PFSK-1 (cell line): ENCODE data around the gene XRCC4.

ENCODE experiments used
- FOXP2 ChIP-seq: optimal IDR thresholded peaks from 2 replicates; pipeline ENCODE3; 2011; ENCODE audit warnings: borderline replicate concordance, control low read depth, inconsistent platforms; ENCODE audit not compliant: insufficient read depth; ENCODE audit errors: extremely low read length, extremely low read depth
- POLR2AphosphoS5 ChIP-seq: IDR thresholded peaks from 2 replicates; pipeline ENCODE4 v1.6.1; 2012; ENCODE audit warnings: low read depth, mild to moderate bottlenecking, control low read depth, low read length, moderate library complexity
- SIN3A ChIP-seq: IDR thresholded peaks from 2 replicates; pipeline ENCODE4 v1.6.1; 2012; ENCODE audit warnings: mild to moderate bottlenecking, low read length, moderate library complexity, borderline replicate concordance; ENCODE audit not compliant: insufficient read depth
- TAF1 ChIP-seq: IDR thresholded peaks from 2 replicates; pipeline ENCODE4 v1.6.1; 2012; ENCODE audit warnings: low read length, control low read depth, borderline replicate concordance; ENCODE audit not compliant: insufficient read depth
- TF ChIP-seq, protein P1 (sequence below), 2 experiments: IDR thresholded peaks; 2 replicates each; pipeline versions ENCODE4 v1.6.1 to v1.8.0; 2011 to 2012; ENCODE audit warnings: low read depth in 2 of 2, low read length in 2 of 2, control low read depth in 1 of 2, inconsistent platforms in 1 of 2, mild to moderate bottlenecking in 1 of 2, moderate library complexity in 1 of 2; ENCODE audit not compliant: insufficient read depth in 1 of 2

The XRCC4 gene

DNA sequence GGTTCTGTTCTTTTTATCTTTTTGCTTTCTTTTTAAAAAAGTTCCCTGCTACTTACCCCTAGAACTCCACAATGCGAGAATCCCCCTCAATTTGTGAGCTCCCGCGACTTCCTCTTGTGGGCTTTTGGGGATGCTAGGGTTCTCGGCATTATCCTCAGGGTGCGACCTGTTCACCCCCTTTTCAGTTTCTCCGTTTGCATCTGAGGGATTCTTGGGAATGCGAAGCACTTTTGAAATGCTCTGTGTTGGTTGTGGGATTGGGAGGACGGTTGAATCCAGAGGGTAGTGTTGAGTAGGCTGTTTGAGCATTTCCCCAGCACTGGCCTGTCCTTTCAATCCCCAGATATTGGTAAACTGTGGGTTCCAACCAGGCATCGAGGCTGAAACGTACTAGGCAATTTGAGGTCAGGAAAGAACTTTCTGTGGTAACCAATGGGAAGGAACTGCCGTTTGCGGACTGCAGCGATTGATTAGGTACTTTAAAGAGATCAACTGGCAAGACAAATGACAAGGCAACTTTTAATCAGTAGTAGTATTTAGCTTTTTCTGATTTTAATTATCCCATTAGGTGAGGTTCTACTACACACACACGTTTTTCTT, 415 bp downstream of the XRCC4 start:
- TF ChIP-seq FOXP2 (no peak), POLR2AphosphoS5 (no peak), SIN3A (no peak), TAF1 (no peak)
- TF ChIP-seq, protein P1, sequence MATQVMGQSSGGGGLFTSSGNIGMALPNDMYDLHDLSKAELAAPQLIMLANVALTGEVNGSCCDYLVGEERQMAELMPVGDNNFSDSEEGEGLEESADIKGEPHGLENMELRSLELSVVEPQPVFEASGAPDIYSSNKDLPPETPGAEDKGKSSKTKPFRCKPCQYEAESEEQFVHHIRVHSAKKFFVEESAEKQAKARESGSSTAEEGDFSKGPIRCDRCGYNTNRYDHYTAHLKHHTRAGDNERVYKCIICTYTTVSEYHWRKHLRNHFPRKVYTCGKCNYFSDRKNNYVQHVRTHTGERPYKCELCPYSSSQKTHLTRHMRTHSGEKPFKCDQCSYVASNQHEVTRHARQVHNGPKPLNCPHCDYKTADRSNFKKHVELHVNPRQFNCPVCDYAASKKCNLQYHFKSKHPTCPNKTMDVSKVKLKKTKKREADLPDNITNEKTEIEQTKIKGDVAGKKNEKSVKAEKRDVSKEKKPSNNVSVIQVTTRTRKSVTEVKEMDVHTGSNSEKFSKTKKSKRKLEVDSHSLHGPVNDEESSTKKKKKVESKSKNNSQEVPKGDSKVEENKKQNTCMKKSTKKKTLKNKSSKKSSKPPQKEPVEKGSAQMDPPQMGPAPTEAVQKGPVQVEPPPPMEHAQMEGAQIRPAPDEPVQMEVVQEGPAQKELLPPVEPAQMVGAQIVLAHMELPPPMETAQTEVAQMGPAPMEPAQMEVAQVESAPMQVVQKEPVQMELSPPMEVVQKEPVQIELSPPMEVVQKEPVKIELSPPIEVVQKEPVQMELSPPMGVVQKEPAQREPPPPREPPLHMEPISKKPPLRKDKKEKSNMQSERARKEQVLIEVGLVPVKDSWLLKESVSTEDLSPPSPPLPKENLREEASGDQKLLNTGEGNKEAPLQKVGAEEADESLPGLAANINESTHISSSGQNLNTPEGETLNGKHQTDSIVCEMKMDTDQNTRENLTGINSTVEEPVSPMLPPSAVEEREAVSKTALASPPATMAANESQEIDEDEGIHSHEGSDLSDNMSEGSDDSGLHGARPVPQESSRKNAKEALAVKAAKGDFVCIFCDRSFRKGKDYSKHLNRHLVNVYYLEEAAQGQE (IDR thresholded peaks at IDR 0.05; ENCODE audit: insufficient read depth in 1 of 2, low read depth in 2 of 2, low read length in 2 of 2): no peak

DNA sequence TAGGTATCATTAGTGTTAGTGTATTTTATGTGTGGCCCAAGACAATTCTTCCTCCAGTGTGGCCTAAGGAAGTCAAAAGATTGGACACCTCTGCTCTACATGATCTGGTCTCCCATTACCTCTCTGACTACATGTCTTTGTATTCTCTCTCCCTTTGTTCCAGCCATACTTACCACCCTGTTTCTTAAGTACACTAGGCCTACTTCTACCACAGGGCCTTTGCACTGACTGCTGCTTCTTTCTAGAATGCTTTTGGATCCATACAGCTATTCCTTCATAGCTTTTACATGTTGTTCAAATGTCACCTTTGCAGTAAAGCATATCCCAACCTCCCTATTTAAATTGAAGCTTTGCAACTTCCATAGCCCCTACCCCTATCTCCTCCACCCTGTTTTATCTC, 5.4 kb downstream of the XRCC4 start:
- TF ChIP-seq SIN3A (no peak), FOXP2 (no peak), TAF1 (no peak), POLR2AphosphoS5 (no peak)
- TF ChIP-seq, protein P1 (IDR thresholded peaks at IDR 0.05; ENCODE audit: insufficient read depth in 1 of 2, low read depth in 2 of 2, low read length in 2 of 2): no peak

DNA sequence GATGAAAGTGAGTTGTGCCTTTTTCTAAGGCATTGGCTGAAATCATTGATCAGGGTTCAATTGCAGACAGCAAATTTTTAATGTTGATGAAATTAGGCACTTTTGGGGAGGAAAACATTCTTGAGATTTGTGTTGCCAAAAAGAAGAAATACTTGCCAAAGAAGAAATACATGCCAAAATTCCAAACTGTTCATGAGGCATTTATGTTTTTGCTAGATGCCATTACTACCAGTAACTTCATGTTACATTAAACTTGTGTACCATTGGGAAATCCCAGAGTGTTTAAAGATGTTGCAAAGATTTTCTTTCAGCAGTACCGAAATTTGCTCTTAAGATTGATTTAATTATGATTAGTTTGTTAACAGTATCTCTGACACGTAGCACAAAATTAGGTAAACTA, 7.0 kb downstream of the XRCC4 start:
- no peak for TF ChIP-seq SIN3A
- TF ChIP-seq, protein P1 (IDR thresholded peaks at IDR 0.05; ENCODE audit: insufficient read depth in 1 of 2, low read depth in 2 of 2, low read length in 2 of 2): no peak
- no peak for TF ChIP-seq TAF1
- TF ChIP-seq POLR2AphosphoS5: no peak
- TF ChIP-seq FOXP2: no peak

DNA sequence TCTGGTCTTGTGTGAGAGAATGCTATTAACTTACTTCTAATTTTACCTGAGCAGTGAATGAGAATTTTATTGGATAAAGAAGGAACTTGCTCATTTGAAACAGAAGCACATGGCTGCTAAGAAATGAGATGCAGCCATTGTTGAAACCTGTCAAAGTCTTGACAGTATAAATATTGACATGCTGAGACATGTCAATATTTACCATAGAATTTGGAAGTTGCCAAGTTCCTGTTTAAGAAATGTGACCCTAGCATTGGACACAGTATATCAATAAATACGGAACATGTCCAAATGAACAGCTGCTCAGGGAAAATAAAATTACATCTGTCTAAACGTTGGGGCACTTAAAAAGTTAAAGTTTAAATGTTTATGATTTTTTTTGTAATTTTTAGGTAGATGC, 7.8 kb downstream of the XRCC4 start:
- TF ChIP-seq TAF1: no peak
- no peak for TF ChIP-seq FOXP2
- no peak for TF ChIP-seq POLR2AphosphoS5

DNA sequence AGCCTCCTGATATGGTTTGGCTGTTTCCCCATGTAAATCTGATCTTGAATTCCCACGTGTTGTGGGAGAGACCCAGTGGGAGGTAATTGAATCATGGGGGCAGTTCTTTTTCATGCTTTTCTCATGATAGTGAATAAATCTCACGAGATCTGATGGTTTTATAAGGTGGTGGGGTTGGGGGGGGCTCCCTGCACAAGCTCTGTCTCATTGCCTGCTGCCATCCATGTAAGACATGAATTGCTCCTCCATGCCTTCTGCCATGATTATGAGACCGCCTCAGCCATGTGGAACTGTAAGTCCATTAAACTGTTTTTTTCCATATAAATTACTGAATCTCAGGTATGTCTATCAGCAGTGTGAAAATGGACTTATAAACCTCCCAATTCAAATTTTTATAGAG, 12.8 kb downstream of the XRCC4 start:
- no peak for TF ChIP-seq SIN3A
- TF ChIP-seq, protein P1 (IDR thresholded peaks at IDR 0.05; ENCODE audit: insufficient read depth in 1 of 2, low read depth in 2 of 2, low read length in 2 of 2): no peak
- TF ChIP-seq FOXP2: no peak
- no peak for TF ChIP-seq TAF1
- TF ChIP-seq POLR2AphosphoS5: no peak
